Measurements from ENCODE around the gene SH2D6.

The SH2D6 gene

GRCh38 chr2:85418132-85419008 lies at the start of gene SH2D6 (continued):
- TF ChIP-seq ZBTB26 (tag by site-specific recombination; optimal IDR thresholded peaks at IDR 0.05): peak; percentile 87
- no peak for TF ChIP-seq ZNF433 (tag by site-specific recombination; IDR thresholded peaks at IDR 0.05; ENCODE audit: low read depth)
- TF ChIP-seq ZBTB10 (tag by site-specific recombination; IDR thresholded peaks at IDR 0.05): 0 out of 2 replicates have a peak, but pooled peaks have one; percentile 22
- TF ChIP-seq ZNF324 (tag by site-specific recombination; IDR thresholded peaks at IDR 0.05): peak; percentile 76; the same call in 1 of the 2 replicates
- TF ChIP-seq ZFHX2 (tag by site-specific recombination; conservative IDR thresholded peaks at IDR 0.05): peak; percentile 64
- TF ChIP-seq, protein P1, sequence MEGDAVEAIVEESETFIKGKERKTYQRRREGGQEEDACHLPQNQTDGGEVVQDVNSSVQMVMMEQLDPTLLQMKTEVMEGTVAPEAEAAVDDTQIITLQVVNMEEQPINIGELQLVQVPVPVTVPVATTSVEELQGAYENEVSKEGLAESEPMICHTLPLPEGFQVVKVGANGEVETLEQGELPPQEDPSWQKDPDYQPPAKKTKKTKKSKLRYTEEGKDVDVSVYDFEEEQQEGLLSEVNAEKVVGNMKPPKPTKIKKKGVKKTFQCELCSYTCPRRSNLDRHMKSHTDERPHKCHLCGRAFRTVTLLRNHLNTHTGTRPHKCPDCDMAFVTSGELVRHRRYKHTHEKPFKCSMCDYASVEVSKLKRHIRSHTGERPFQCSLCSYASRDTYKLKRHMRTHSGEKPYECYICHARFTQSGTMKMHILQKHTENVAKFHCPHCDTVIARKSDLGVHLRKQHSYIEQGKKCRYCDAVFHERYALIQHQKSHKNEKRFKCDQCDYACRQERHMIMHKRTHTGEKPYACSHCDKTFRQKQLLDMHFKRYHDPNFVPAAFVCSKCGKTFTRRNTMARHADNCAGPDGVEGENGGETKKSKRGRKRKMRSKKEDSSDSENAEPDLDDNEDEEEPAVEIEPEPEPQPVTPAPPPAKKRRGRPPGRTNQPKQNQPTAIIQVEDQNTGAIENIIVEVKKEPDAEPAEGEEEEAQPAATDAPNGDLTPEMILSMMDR (tag by site-specific recombination; IDR thresholded peaks at IDR 0.05): no peak
- peak; percentile 77 for TF ChIP-seq ZBTB48 (tag by site-specific recombination; IDR thresholded peaks at IDR 0.05)
- TF ChIP-seq EGR2 (tag by site-specific recombination; IDR thresholded peaks at IDR 0.05; ENCODE audit: low read depth): peak; percentile 53; the same call in 1 of the 2 replicates
- TF ChIP-seq ZNF37A (tag by site-specific recombination; IDR thresholded peaks at IDR 0.05): no peak
- peak; percentile 37; the same call in 1 of the 2 replicates for TF ChIP-seq YY2 (tag by site-specific recombination; IDR thresholded peaks at IDR 0.05)
- no peak for TF ChIP-seq ZNF211 (tag by site-specific recombination; IDR thresholded peaks at IDR 0.05; ENCODE audit: low read depth)
- no peak for TF ChIP-seq ZNF624 (tag by site-specific recombination; IDR thresholded peaks at IDR 0.05)
- peak; percentile 82 for TF ChIP-seq KLF9 (tag by site-specific recombination; IDR thresholded peaks at IDR 0.05; ENCODE audit: low read depth)
- TF ChIP-seq ZSCAN30 (tag by site-specific recombination; IDR thresholded peaks at IDR 0.05): peak; percentile 14; the same call in 1 of the 2 replicates
- TF ChIP-seq, protein P2, sequence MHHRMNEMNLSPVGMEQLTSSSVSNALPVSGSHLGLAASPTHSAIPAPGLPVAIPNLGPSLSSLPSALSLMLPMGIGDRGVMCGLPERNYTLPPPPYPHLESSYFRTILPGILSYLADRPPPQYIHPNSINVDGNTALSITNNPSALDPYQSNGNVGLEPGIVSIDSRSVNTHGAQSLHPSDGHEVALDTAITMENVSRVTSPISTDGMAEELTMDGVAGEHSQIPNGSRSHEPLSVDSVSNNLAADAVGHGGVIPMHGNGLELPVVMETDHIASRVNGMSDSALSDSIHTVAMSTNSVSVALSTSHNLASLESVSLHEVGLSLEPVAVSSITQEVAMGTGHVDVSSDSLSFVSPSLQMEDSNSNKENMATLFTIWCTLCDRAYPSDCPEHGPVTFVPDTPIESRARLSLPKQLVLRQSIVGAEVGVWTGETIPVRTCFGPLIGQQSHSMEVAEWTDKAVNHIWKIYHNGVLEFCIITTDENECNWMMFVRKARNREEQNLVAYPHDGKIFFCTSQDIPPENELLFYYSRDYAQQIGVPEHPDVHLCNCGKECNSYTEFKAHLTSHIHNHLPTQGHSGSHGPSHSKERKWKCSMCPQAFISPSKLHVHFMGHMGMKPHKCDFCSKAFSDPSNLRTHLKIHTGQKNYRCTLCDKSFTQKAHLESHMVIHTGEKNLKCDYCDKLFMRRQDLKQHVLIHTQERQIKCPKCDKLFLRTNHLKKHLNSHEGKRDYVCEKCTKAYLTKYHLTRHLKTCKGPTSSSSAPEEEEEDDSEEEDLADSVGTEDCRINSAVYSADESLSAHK (tag by site-specific recombination; IDR thresholded peaks at IDR 0.05): 0 out of 2 replicates have a peak, but pooled peaks have one; percentile 11
- no peak for TF ChIP-seq ZNF785 (tag by site-specific recombination; IDR thresholded peaks at IDR 0.05)
- TF ChIP-seq ZNF350 (tag by site-specific recombination; IDR thresholded peaks at IDR 0.05): no peak
- TF ChIP-seq ZNF596 (tag by site-specific recombination; IDR thresholded peaks at IDR 0.05): no peak
- no peak for TF ChIP-seq ZNF366 (tag by site-specific recombination; conservative IDR thresholded peaks at IDR 0.05)
- no peak for TF ChIP-seq ZNF26 (tag by site-specific recombination; IDR thresholded peaks at IDR 0.05)
- TF ChIP-seq, protein P3, sequence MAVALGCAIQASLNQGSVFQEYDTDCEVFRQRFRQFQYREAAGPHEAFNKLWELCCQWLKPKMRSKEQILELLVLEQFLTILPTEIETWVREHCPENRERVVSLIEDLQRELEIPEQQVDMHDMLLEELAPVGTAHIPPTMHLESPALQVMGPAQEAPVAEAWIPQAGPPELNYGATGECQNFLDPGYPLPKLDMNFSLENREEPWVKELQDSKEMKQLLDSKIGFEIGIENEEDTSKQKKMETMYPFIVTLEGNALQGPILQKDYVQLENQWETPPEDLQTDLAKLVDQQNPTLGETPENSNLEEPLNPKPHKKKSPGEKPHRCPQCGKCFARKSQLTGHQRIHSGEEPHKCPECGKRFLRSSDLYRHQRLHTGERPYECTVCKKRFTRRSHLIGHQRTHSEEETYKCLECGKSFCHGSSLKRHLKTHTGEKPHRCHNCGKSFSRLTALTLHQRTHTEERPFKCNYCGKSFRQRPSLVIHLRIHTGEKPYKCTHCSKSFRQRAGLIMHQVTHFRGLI (tag by site-specific recombination; IDR thresholded peaks at IDR 0.05): peak; percentile 16; the same call in 1 of the 2 replicates
- TF ChIP-seq ZFP37 (tag by site-specific recombination; IDR thresholded peaks at IDR 0.05): no peak
- no peak for TF ChIP-seq ZNF184 (tag by site-specific recombination; IDR thresholded peaks at IDR 0.05)
- TF ChIP-seq ZNF140 (tag by site-specific recombination; IDR thresholded peaks at IDR 0.05): no peak
- no peak for TF ChIP-seq HOXD13 (CRISPR knock-in tag; IDR thresholded peaks at IDR 0.05; ENCODE audit: borderline replicate concordance)
- peak; percentile 81; the same call in 1 of the 2 replicates for TF ChIP-seq ZBTB20 (tag by site-specific recombination; IDR thresholded peaks at IDR 0.05)
- TF ChIP-seq ZNF23 (tag by site-specific recombination; IDR thresholded peaks at IDR 0.05; ENCODE audit: borderline replicate concordance): no peak
- TF ChIP-seq KLF16 (tag by site-specific recombination; IDR thresholded peaks at IDR 0.05): no peak

Data from HEK293 (cell line).